Umbilical cord (tissue), 2 donors: ENCODE results near the gene HACD2. TPM values are rescaled to one million over a fixed set of nuclear protein-coding genes. Genes with fewer than 3 reads are reported as not detected.

Source experiments
- DNase-seq: peaks from one replicate; pipeline ENCODE4 v3.0.0-alpha.2; 2015; ENCODE audit warnings: low spot score
- total RNA-seq: library from RNA; depleted of rRNA; stranded (reverse); fragments of >200 nt; gene quantifications from one replicate; pipeline ENCODE4 v1.2.3, GENCODE V29; 2014; ENCODE audit warnings: low replicate concordance; ENCODE audit not compliant: insufficient read depth

The HACD2 gene
- total RNA-seq, 1 donor from 2014 or later = 14.7 TPM

GRCh38 chr3:123447416-123447748 is 137.5 kb downstream of the HACD2 start:
- no peak for DNase-seq

GRCh38 chr3:123446610-123447109 is 138.2 kb downstream of the HACD2 start:
- DNase-seq = no peak

- DNase-seq = no peak
Measured at GRCh38 chr3:123446210-123446609, 138.6 kb downstream of the HACD2 start.

- DNase-seq = no peak
Measured at GRCh38 chr3:123445702-123446101, 139.2 kb downstream of the HACD2 start.

- no peak for DNase-seq
Measured at GRCh38 chr3:123444744-123445143, 140.1 kb downstream of the HACD2 start.

- DNase-seq = no peak
Measured at GRCh38 chr3:123444023-123444422, 140.8 kb downstream of the HACD2 start.

- no peak for DNase-seq
Measured at GRCh38 chr3:123442908-123443307, 141.9 kb downstream of the HACD2 start.

- DNase-seq = no peak
Measured at GRCh38 chr3:123442125-123442524, 142.7 kb downstream of the HACD2 start.

Other genes starting within 250 kb of the HACD2 start
- gene ADCY5, start 136.0 kb downstream of the HACD2 start, total RNA-seq = 48.2 TPM